GM12864 (cell line): ENCODE measurements around the gene GPR152.

ENCODE experiments used
- DNase-seq: peaks from one replicate; pipeline ENCODE4 v3.0.0-alpha.2; 2011; ENCODE audit warnings: low read depth
- H3K4me3 ChIP-seq: 2 replicates; pipeline ENCODE4 v1.5.1; 2011; ENCODE audit warnings: mild to moderate bottlenecking, low read depth, low read length, control low read depth
- CTCF ChIP-seq: IDR thresholded peaks from 2 replicates; pipeline ENCODE4 v1.5.1; 2011; ENCODE audit warnings: low read depth, mild to moderate bottlenecking, moderate library complexity, low read length, control low read depth, inconsistent platforms; ENCODE audit errors: missing control alignments

GPR152 gene

DNA sequence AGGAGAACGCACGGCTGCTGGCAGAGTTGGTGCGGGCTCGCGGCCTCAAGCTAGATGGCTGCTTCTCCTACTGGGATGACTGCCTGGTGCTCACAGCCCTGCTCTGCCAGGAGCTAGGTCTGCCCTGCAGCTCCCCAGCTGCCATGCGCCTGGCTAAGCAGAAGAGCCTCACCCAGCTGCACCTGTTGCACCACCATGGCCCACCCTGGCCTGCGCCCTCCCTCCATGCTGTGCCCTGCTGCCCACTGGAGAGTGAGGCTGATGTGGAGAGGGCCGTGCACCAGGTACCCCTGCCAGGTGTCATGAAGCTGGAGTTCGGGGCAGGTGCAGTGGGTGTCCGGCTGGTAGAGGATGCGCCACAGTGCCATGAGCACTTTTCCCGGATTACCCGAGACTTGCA lies 29.1 kb downstream of the GPR152 start:
- DNase-seq: no peak
- TF ChIP-seq CTCF: no peak
- no peak overlapping the region for H3K4me3 ChIP-seq

DNA sequence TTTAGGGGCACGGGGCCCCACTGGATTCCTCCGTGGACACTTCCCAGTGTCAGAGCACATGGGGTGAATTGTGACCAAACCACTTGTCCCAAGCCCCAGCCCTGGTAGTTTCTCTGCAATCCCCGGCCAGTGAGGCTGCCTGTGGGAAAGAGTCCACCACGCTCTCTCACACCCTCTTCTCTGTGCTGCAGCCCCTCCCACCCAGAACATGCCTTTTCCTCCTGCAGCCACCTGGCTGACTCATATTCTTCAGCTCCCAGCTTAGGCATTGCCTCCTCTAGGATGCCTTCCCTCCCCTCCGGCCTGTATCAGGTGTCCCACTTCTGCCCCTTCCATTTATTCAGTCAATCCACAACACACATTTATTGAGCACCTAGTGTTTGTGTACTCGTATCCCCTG lies 29.6 kb downstream of the GPR152 start:
- H3K4me3 ChIP-seq: no peak overlapping the region
- no peak for DNase-seq
- TF ChIP-seq CTCF: no peak

- H3K4me3 ChIP-seq: peak overlapping the region; percentile 39
- no peak for DNase-seq
- TF ChIP-seq CTCF: no peak
These were observed 31.0 kb downstream of the GPR152 start for GRCh38 chr11:67421430-67422031.

DNA sequence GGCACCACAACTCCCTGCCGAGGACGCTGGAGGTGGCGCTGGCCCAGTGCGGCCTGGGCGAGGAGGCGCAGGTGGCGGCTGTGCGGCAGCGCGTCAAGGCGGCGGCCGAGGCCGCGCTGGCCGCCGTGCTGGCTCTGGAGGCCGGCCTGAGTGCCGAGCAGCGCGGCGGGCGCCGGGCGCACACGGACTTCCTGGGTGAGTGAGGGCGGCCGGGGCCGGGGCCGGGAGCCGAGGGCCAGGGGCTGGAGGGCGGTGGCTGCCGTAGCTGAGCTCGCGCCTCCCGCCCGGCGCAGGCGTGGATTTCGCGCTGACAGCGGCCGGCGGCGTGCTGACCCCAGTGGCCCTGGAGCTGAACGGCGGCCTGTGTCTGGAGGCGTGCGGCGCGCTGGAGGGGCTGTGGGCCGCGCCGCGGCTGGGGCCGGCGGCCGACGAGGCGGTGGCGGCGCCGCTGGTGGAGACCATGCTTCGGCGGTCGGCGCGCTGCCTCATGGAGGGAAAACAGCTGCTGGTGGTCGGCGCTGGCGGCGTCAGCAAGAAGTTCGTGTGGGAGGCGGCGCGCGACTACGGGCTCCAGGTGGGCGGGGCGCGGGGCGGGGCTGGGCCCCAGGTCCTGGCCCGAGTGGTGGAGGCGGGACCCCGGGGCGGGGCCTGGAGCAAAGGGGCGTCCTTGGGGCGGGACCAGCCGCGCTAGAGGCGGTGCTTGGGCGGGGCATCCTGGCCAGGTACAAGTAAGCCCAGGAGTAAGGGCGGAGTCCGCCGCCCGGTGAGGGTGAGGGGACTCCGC lies 31.7 kb downstream of the GPR152 start:
- DNase-seq: no peak
- H3K4me3 ChIP-seq: peak overlapping the region; percentile 55
- TF ChIP-seq CTCF: no peak

- TF ChIP-seq CTCF: no peak
- no peak for DNase-seq
- peak overlapping the region; percentile 55; the same call in 1 of the 2 replicates for H3K4me3 ChIP-seq
These were observed 32.3 kb downstream of the GPR152 start for GRCh38 chr11:67420147-67420645.

GRCh38 chr11:67419325-67420049 lies 33.0 kb downstream of the GPR152 start:
- DNase-seq: no peak
- no peak overlapping the region for H3K4me3 ChIP-seq
- no peak for TF ChIP-seq CTCF
